ENCODE data around the gene CHST12. TPM values are rescaled to one million over a fixed set of nuclear protein-coding genes. Genes with fewer than 3 reads are reported as not detected.

Gene CHST12
- total RNA-seq, 1 donor from 2014 or later = 18.5 TPM

GRCh38 chr7:2494191-2495130, 91.0 kb downstream of the CHST12 start:
- peaks cover 9% of the 10 kb centered on the region for H3K27me3 Mint-ChIP-seq (ENCODE audit: low read depth, unreplicated experiment)
- Histone ChIP-seq H3K27ac (ENCODE audit: low read depth, low read length) (no peak overlapping the region), H3K27me3 (ENCODE audit: insufficient read depth, low read length) (no peaks in the 10 kb centered on the region), H3K9ac (ENCODE audit: low read length) (no peak overlapping the region), H3K4me3 (ENCODE audit: insufficient read depth, low read depth, low read length) (no peak overlapping the region), H3K9me3 (ENCODE audit: insufficient read depth, low read depth, low read length) (no peaks in the 10 kb centered on the region), H4K20me1 (ENCODE audit: insufficient read depth, low read length) (no peaks in the 10 kb centered on the region), H3K79me2 (ENCODE audit: insufficient read depth, low read length) (no peaks in the 10 kb centered on the region), H2AFZ (ENCODE audit: low read depth, low read length) (no peak overlapping the region), H3K4me1 (ENCODE audit: insufficient read depth, low read length) (peaks cover 10% of the 10 kb centered on the region), H3K4me2 (ENCODE audit: low read length) (no peak overlapping the region), H3K36me3 (ENCODE audit: insufficient read depth, low read length) (no peaks in the 10 kb centered on the region)
- no peak overlapping the region for H3K27ac Mint-ChIP-seq (ENCODE audit: unreplicated experiment)
- H3K4me3 Mint-ChIP-seq (ENCODE audit: unreplicated experiment) = no peak overlapping the region
- peaks cover 2% of the 10 kb centered on the region for H3K4me1 Mint-ChIP-seq (ENCODE audit: low read depth, unreplicated experiment)
- H3K9me3 Mint-ChIP-seq (ENCODE audit: unreplicated experiment) = peaks cover 1% of the 10 kb centered on the region
- no peak for TF ChIP-seq EZH2 (IDR thresholded peaks at IDR 0.05; ENCODE audit: insufficient read depth, low read length)
- TF ChIP-seq, protein P1, sequence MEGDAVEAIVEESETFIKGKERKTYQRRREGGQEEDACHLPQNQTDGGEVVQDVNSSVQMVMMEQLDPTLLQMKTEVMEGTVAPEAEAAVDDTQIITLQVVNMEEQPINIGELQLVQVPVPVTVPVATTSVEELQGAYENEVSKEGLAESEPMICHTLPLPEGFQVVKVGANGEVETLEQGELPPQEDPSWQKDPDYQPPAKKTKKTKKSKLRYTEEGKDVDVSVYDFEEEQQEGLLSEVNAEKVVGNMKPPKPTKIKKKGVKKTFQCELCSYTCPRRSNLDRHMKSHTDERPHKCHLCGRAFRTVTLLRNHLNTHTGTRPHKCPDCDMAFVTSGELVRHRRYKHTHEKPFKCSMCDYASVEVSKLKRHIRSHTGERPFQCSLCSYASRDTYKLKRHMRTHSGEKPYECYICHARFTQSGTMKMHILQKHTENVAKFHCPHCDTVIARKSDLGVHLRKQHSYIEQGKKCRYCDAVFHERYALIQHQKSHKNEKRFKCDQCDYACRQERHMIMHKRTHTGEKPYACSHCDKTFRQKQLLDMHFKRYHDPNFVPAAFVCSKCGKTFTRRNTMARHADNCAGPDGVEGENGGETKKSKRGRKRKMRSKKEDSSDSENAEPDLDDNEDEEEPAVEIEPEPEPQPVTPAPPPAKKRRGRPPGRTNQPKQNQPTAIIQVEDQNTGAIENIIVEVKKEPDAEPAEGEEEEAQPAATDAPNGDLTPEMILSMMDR (IDR thresholded peaks at IDR 0.05; ENCODE audit: insufficient read depth, low read depth, low read length) = no peak
- H3K36me3 Mint-ChIP-seq (ENCODE audit: low read depth, unreplicated experiment) = no peaks in the 10 kb centered on the region
- DNase-seq (ENCODE audit: low read depth) (no peak), FAIRE-seq (no peak)

DNA sequence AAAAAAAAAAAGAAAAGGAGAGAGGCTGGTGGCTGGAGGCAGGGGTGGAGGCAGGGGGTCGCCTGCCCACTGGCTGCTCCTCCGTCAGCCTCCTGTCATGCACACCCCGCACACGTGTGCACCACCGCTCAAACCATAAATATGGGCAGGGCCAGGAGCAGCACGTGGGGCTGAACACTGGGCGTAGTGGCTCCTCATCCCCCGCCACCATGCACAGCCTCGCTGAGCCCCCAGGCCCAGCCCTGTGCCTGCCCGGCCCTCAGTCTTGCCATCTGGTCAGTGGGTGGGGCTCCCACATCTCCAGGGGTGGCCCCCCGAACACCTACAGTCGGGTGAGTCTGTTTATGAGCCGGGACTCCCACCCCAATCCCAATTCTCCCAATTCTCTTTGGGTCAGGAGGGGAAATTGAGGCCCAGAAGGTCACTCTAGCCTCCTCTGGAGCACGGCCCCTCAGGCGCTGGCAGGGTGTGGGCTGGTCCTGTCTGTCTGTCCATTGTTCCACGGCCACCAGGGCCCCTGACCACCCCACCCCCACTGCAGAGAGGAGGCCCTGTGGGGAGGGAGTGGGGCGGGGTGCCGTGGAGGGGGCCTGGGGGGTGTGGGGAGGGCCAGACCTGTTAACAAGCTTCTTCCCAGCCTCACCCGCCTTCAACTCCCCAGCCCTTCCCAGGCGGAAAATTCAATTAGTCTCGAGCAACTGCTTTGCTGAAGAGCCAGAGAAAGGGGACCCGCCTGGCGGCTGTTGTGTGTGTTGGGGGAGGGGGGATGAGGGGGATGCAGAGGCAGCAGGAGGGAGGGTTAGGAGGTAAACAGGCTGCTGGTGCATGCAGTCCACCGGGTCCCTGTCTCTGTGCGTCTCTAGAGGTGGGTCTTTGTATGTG, 92.2 kb downstream of the CHST12 start:
- H3K36me3 Mint-ChIP-seq (ENCODE audit: low read depth, unreplicated experiment) = no peaks in the 10 kb centered on the region
- Histone ChIP-seq H4K20me1 (ENCODE audit: insufficient read depth, low read length) (no peaks in the 10 kb centered on the region), H3K4me3 (ENCODE audit: insufficient read depth, low read depth, low read length) (no peak overlapping the region), H3K36me3 (ENCODE audit: insufficient read depth, low read length) (no peaks in the 10 kb centered on the region), H2AFZ (ENCODE audit: low read depth, low read length) (no peak overlapping the region), H3K4me1 (ENCODE audit: insufficient read depth, low read length) (peaks cover 10% of the 10 kb centered on the region), H3K27me3 (ENCODE audit: insufficient read depth, low read length) (no peaks in the 10 kb centered on the region), H3K4me2 (ENCODE audit: low read length) (no peak overlapping the region), H3K9me3 (ENCODE audit: insufficient read depth, low read depth, low read length) (no peaks in the 10 kb centered on the region), H3K79me2 (ENCODE audit: insufficient read depth, low read length) (no peaks in the 10 kb centered on the region), H3K27ac (ENCODE audit: low read depth, low read length) (no peak overlapping the region), H3K9ac (ENCODE audit: low read length) (no peak overlapping the region)
- no peak overlapping the region for H3K27ac Mint-ChIP-seq (ENCODE audit: unreplicated experiment)
- DNase-seq (ENCODE audit: low read depth) = no peak
- no peak for FAIRE-seq
- TF ChIP-seq EZH2 (IDR thresholded peaks at IDR 0.05; ENCODE audit: insufficient read depth, low read length) = no peak
- TF ChIP-seq, protein P1 (IDR thresholded peaks at IDR 0.05; ENCODE audit: insufficient read depth, low read depth, low read length) = no peak
- H3K4me1 Mint-ChIP-seq (ENCODE audit: low read depth, unreplicated experiment) = peaks cover 2% of the 10 kb centered on the region
- peaks cover 1% of the 10 kb centered on the region for H3K9me3 Mint-ChIP-seq (ENCODE audit: unreplicated experiment)
- no peak overlapping the region for H3K4me3 Mint-ChIP-seq (ENCODE audit: unreplicated experiment)
- peaks cover 15% of the 10 kb centered on the region for H3K27me3 Mint-ChIP-seq (ENCODE audit: low read depth, unreplicated experiment)

All from astrocyte (in vitro differentiated cells and primary cell).